IMR-90 (cell line): ENCODE data around the gene GAPDH. TPM values are rescaled to one million over a fixed set of nuclear protein-coding genes. Genes with fewer than 3 reads are reported as not detected.

Experiments
- ATAC-seq: fragments of 200-7000 bp; cut with Tn5 transposase; 2 replicates; pipeline ENCODE4 v1.9.1; 2020; ENCODE audit warnings: low read depth, mild to moderate bottlenecking, moderate library complexity
- BruUV-seq: library from RNA; stranded (reverse); fragments of 400-500 nt; replicated peaks from 2 replicates; lab custom pipeline; 2021; lab: Mats Ljungman, UMichigan
- CTCF ChIA-PET: fragments of 300-600 bp; formaldehyde crosslinking; extraction: SDS; loops from one replicate; lab custom pipeline; 2021; ENCODE audit warnings: antibody characterized with exemption; lab: Yijun Ruan, JAX
- POLR2A ChIA-PET: fragments of 300-600 bp; sonication (Branson Sonifier 250); formaldehyde crosslinking; loops from one replicate; lab custom pipeline; 2022; ENCODE audit warnings: antibody characterized with exemption; ENCODE audit not compliant: unreplicated experiment; lab: Charles Lee
- DNase-seq: peaks from one replicate; pipeline ENCODE4 v3.0.0; 2013
- H2AFZ ChIP-seq: replicated peaks from 2 replicates; pipeline ENCODE3; 2013; ENCODE audit warnings: low read length, mild to moderate bottlenecking; ENCODE audit not compliant: poor library complexity
- H2AK5ac ChIP-seq: 2 replicates; pipeline ENCODE4 v1.6.1; 2013; ENCODE audit warnings: low read depth, low read length, inconsistent platforms
- H2AK9ac ChIP-seq: replicated peaks from 2 replicates; pipeline ENCODE3; 2013; ENCODE audit warnings: mild to moderate bottlenecking, low read depth, low read length, moderate library complexity; ENCODE audit not compliant: poor library complexity
- H2BK120ac ChIP-seq: 2 replicates; pipeline ENCODE4 v1.6.1; 2013; ENCODE audit warnings: low read depth, low read length, inconsistent platforms
- H2BK15ac ChIP-seq: 3 replicates; pipeline ENCODE4 v1.6.1; 2013; ENCODE audit warnings: low read depth, low read length, inconsistent platforms
- H2BK20ac ChIP-seq: 2 replicates; pipeline ENCODE4 v1.6.1; 2013; ENCODE audit warnings: low read depth, mild to moderate bottlenecking, inconsistent platforms, low read length, moderate library complexity
- H2BK5ac ChIP-seq: 2 replicates; pipeline ENCODE4 v1.6.1; 2013; ENCODE audit warnings: mild to moderate bottlenecking, low read depth, low read length, inconsistent platforms; ENCODE audit not compliant: poor library complexity, severe bottlenecking
- H3K14ac ChIP-seq: replicated peaks from 2 replicates; pipeline ENCODE4 v1.6.1; 2013; ENCODE audit warnings: low read depth, low read length, inconsistent platforms
- H3K18ac ChIP-seq: 2 replicates; pipeline ENCODE4 v1.6.1; 2013; ENCODE audit warnings: low read depth, low read length, control low read depth
- H3K23ac ChIP-seq: 2 replicates; pipeline ENCODE4 v1.6.1; 2013; ENCODE audit warnings: low read depth, low read length, inconsistent platforms
- H3K27ac ChIP-seq: 2 replicates; pipeline ENCODE4 v1.5.1; 2013; ENCODE audit warnings: mild to moderate bottlenecking, control low read depth, low read length; ENCODE audit not compliant: insufficient read depth
- H3K27me3 ChIP-seq: 2 replicates; pipeline ENCODE4 v1.6.1; 2013; ENCODE audit warnings: low read length; ENCODE audit not compliant: control insufficient read depth, insufficient read depth
- H3K36me3 ChIP-seq: 2 replicates; pipeline ENCODE4 v1.6.1; 2013; ENCODE audit warnings: low read length, mixed read lengths; ENCODE audit not compliant: control insufficient read depth, insufficient read depth
- H3K4ac ChIP-seq: 2 replicates; pipeline ENCODE4 v1.6.1; 2013; ENCODE audit warnings: low read depth, low read length, inconsistent platforms
- H3K4me1 ChIP-seq: 2 replicates; pipeline ENCODE4 v1.6.1; 2013; ENCODE audit warnings: low read length, mixed read lengths; ENCODE audit not compliant: control insufficient read depth, insufficient read depth
- H3K4me2 ChIP-seq: 2 replicates; pipeline ENCODE4 v1.6.1; 2013; ENCODE audit warnings: low read depth, mild to moderate bottlenecking, control low read depth, low read length, moderate library complexity
- H3K4me3 ChIP-seq: 2 replicates; pipeline ENCODE4 v1.5.1; 2013; ENCODE audit warnings: low read depth, mild to moderate bottlenecking, control low read depth, low read length, moderate library complexity; ENCODE audit not compliant: insufficient read depth
- H3K56ac ChIP-seq: 2 replicates; pipeline ENCODE4 v1.6.1; 2013; ENCODE audit warnings: low read length, inconsistent platforms; ENCODE audit not compliant: insufficient read depth; ENCODE audit errors: extremely low read depth
- H3K79me1 ChIP-seq, 2 experiments: 2 replicates each; pipeline ENCODE4 v1.6.1; 2013; ENCODE audit warnings: low read length in 2 of 2, inconsistent platforms in 1 of 2, low read depth in 1 of 2
- H3K9ac ChIP-seq: 2 replicates; pipeline ENCODE4 v1.6.1; 2013; ENCODE audit warnings: low read depth, low read length, control low read depth
- H3K9me1 ChIP-seq: 2 replicates; pipeline ENCODE4 v1.6.1; 2013; ENCODE audit warnings: low read length, inconsistent platforms; ENCODE audit not compliant: insufficient read depth
- H3K9me3 ChIP-seq: 2 replicates; pipeline ENCODE4 v1.6.1; 2013; ENCODE audit warnings: low read length; ENCODE audit not compliant: control insufficient read depth, insufficient read depth
- H4K20me1 ChIP-seq: 2 replicates; pipeline ENCODE4 v1.6.1; 2013; ENCODE audit warnings: low read length, inconsistent platforms; ENCODE audit not compliant: insufficient read depth
- H4K5ac ChIP-seq: 2 replicates; pipeline ENCODE4 v1.6.1; 2013; ENCODE audit warnings: mild to moderate bottlenecking, low read depth, low read length, control low read depth
- H4K8ac ChIP-seq, 2 experiments: 2 replicates each; pipeline ENCODE4 v1.6.1; 2013; ENCODE audit warnings: low read depth in 2 of 2, low read length in 2 of 2, control low read depth in 1 of 2, inconsistent platforms in 1 of 2
- H4K91ac ChIP-seq: 2 replicates; pipeline ENCODE4 v1.6.1; 2013; ENCODE audit warnings: low read depth, low read length, inconsistent platforms; ENCODE audit not compliant: insufficient read depth
- CEBPB ChIP-seq: IDR thresholded peaks from 2 replicates; pipeline ENCODE4 v1.6.1; 2012; ENCODE audit warnings: low read depth, low read length, improper control_type of control experiment
- FOS ChIP-seq: fragments of 150-350 bp; IDR thresholded peaks from 2 replicates; pipeline ENCODE4 v1.6.1; 2016; ENCODE audit warnings: low read depth, low read length
- NFE2L2 ChIP-seq: fragments of 150-350 bp; IDR thresholded peaks from 2 replicates; pipeline ENCODE4 v1.6.1; 2016; ENCODE audit warnings: low read depth, mild to moderate bottlenecking, low read length
- WGBS, 2 experiments: methylation state at CpG; one replicate each; pipeline versions ENCODE4 v1.1.5 to v1.1.7; 2013; ENCODE audit warnings: missing lambda C conversion rate in 2 of 2; ENCODE audit not compliant: insufficient read length in 1 of 2; ENCODE audit errors: extremely low coverage in 2 of 2; 5-methylcytosine and 5-hydroxymethylcytosine counted together
- dilution Hi-C: fragments of 300-500 bp; cut with HindIII; formaldehyde crosslinking; loops from one replicate; pipeline ENCODE4 v1.14.3; 2018; ENCODE audit warnings: low sequenced_read_pairs; ENCODE audit not compliant: unreplicated experiment
- in situ Hi-C: fragments of 300-500 bp; cut with MboI; formaldehyde crosslinking; loops from 3 replicates; pipeline ENCODE4 v1.14.3; 2019; ENCODE audit warnings: low sequenced_read_pairs, inconsistent platforms, mixed read lengths
- intact Hi-C: fragments of 100-400 bp; cut with micrococcal nuclease; formaldehyde crosslinking; loops from 2 replicates; pipeline ENCODE4 v1.10.0; 2022
- polyA plus RNA-seq, 3 experiments: library from polyadenylated mRNA; depleted of rRNA; stranded (reverse); fragments of >200 nt; gene quantifications; 2 replicates each; pipeline ENCODE4 v1.2.3, GENCODE V29; 2012; ENCODE audit warnings: low replicate concordance in 1 of 3
- total RNA-seq: library from RNA; depleted of rRNA; stranded (reverse); fragments of >200 nt; gene quantifications from 2 replicates; pipeline ENCODE4 v1.2.3, GENCODE V29; 2012

GAPDH gene
- total and polyA plus RNA-seq, 2 of the 4 experiments (the other 2 are of a cell fraction), result 12,939 to 21,893 TPM

DNA sequence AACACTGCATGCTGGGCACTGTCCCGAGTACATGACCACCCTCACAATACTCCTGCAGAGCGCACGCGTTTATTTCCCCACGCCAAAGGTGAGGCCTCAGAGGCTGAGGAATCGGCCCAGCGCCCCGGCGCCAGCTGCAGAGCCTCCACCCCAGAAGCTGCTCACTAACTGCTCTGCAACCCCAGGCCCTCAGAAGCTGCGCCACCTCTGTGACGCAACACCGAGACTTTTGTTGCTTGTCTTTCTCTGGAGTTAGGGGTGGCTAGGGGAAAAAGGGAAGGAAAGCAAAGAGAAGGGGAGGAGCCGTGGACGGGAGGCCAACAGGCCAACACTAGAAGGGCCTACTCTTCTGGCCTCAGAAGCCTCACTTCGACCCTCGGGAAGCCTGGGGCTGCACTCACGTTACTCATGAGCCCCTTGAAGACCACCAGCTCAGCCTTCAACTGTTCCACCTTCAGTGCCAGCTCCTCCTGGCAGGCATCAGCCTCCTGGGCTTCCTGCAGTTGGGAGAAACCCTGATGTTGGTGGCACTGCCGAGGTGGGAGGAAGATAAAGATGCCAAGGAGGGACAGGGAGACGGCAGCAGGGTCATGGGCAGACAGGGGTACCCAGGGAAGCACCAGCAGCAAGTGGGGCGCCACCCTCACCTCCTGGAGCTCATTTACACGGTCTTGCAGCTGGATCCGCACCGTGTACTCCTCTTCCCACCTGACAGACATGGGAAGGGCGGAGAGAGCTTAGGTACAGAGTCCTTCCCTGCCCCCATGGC lies 16.2 kb downstream of the GAPDH start:
- Histone ChIP-seq H3K4me3 (no peak overlapping the region), H2BK20ac (0 out of 2 replicates have a peak overlapping the region, but pooled peaks have one; percentile 30), H2BK15ac (peak overlapping the region; percentile 96; the same call in 1 of the 3 replicates), H3K9me3 (no peaks in the 10 kb centered on the region), H2BK120ac (peak overlapping the region; percentile 96), H3K4me2 (no peak overlapping the region; the same call in 1 of the 2 replicates), H2AK5ac (peak overlapping the region; percentile 99), H4K8ac (peak overlapping the region in 1 of 2 experiments; percentile 80; a peak in 2 of 4 replicates), H4K20me1 (peaks cover 26% of the 10 kb centered on the region; the same call in 1 of the 2 replicates), H3K23ac (peak overlapping the region; percentile 69; the same call in 1 of the 2 replicates), H3K4me1 (peaks cover 54% of the 10 kb centered on the region), H3K9ac (no peak overlapping the region), H3K36me3 (peaks cover 19% of the 10 kb centered on the region), H4K91ac (peak overlapping the region; percentile 93), H3K79me1 (peaks cover 32 to 92% of the 10 kb centered on the region in 2 experiments), H2BK5ac (peak overlapping the region; percentile 88), H4K5ac (no peak overlapping the region), H2AFZ (peak overlapping the region; percentile 18), H3K27ac (peak overlapping the region; percentile 86), H3K56ac (no peak overlapping the region), H3K14ac (peak overlapping the region; percentile 85), H3K18ac (no peak overlapping the region), H3K9me1 (peaks cover 30% of the 10 kb centered on the region), H3K4ac (peak overlapping the region; percentile 98), H3K27me3 (no peaks in the 10 kb centered on the region), H2AK9ac (peak overlapping the region; percentile 90)
- DNase-seq (no peak), ATAC-seq (no peak)
- TF ChIP-seq FOS (no peak), NFE2L2 (no peak), CEBPB (peak; percentile 57)
- 97% methylated on average over 7 of the region's 24 CpGs; no CpG with 5 or more reads in 1 of the 2 experiments for WGBS, 2 experiments
- BruUV-seq, result no TSS peak
- in situ Hi-C loops (no loop called here), dilution Hi-C loops (no loop called here), intact Hi-C loops (loop anchor here (10.0 kb wide), 2 partner anchors 134 to 566 kb away; partner anchors contain the start of gene ZNF384)
- POLR2A ChIA-PET, result interaction anchor here (0.5 to 5.2 kb wide), 3 partner anchors 10 to 54 kb away, joined by 3 to 48 read pairs (median 6); partner anchors contain the start of gene GAPDH
- CTCF ChIA-PET, result interaction anchor here (0.6 to 1.9 kb wide), 2 partner anchors 12 to 108 kb away, joined by 5 to 7 read pairs; no protein-coding TSS in a partner anchor
